Naive B cell (primary cell): ENCODE data around the gene NCKAP5. TPM values are rescaled to one million over a fixed set of nuclear protein-coding genes. Genes with fewer than 3 reads are reported as not detected.

Experiments used
- ATAC-seq, 2 donors: fragments of 150-1000 bp; cut with Tn5 transposase; 2 replicates each; pipeline ENCODE4 v1.10.0; 2021; ENCODE audit warnings: low read depth in 2 of 2, mild to moderate bottlenecking in 2 of 2, moderate library complexity in 2 of 2
- DNase-seq: peaks from one replicate; pipeline ENCODE4 v3.0.0; 2022
- H3K27ac Mint-ChIP-seq, 6 donors: one replicate each; pipeline ENCODE4 v1.8.0; 2020 to 2022; ENCODE audit warnings: mild to moderate bottlenecking in 6 of 6, mixed read lengths in 6 of 6, moderate library complexity in 5 of 6, inconsistent platforms in 2 of 6
- H3K27me3 Mint-ChIP-seq, 3 donors: one replicate each; pipeline ENCODE4 v1.8.0; 2021 to 2022; ENCODE audit warnings: mixed read lengths in 3 of 3, mild to moderate bottlenecking in 1 of 3
- H3K36me3 Mint-ChIP-seq, 2 donors: one replicate each; pipeline ENCODE4 v1.8.0; 2020 to 2022; ENCODE audit warnings: mixed read lengths in 2 of 2, inconsistent platforms in 1 of 2, mild to moderate bottlenecking in 1 of 2
- H3K4me1 Mint-ChIP-seq, 3 donors: one replicate each; pipeline ENCODE4 v1.8.0; 2020 to 2022; ENCODE audit warnings: mixed read lengths in 3 of 3, inconsistent platforms in 1 of 3, mild to moderate bottlenecking in 1 of 3, moderate library complexity in 1 of 3
- H3K4me3 Mint-ChIP-seq, 8 donors: one replicate each; pipeline ENCODE4 v1.8.0; 2020 to 2022; ENCODE audit warnings: mild to moderate bottlenecking in 8 of 8, mixed read lengths in 8 of 8, moderate library complexity in 8 of 8, inconsistent platforms in 2 of 8
- H3K9me3 Mint-ChIP-seq, 7 donors: one replicate each; pipeline ENCODE4 v1.8.0; 2020 to 2022; ENCODE audit warnings: mixed read lengths in 7 of 7, mild to moderate bottlenecking in 5 of 7, inconsistent platforms in 2 of 7, moderate library complexity in 1 of 7
- polyA plus RNA-seq, 6 donors: library from polyadenylated mRNA; unstranded; fragments of 300-500 nt; fragmentation: Illumina TruSeq; gene quantifications; one replicate each; pipeline ENCODE4 v1.2.3, GENCODE V29; 2021; ENCODE audit warnings: low read depth in 6 of 6

Gene NCKAP5
- polyA plus RNA-seq, 6 donors from 2014 or later = 0.10 to 0.21 TPM; not detected in 4

DNA sequence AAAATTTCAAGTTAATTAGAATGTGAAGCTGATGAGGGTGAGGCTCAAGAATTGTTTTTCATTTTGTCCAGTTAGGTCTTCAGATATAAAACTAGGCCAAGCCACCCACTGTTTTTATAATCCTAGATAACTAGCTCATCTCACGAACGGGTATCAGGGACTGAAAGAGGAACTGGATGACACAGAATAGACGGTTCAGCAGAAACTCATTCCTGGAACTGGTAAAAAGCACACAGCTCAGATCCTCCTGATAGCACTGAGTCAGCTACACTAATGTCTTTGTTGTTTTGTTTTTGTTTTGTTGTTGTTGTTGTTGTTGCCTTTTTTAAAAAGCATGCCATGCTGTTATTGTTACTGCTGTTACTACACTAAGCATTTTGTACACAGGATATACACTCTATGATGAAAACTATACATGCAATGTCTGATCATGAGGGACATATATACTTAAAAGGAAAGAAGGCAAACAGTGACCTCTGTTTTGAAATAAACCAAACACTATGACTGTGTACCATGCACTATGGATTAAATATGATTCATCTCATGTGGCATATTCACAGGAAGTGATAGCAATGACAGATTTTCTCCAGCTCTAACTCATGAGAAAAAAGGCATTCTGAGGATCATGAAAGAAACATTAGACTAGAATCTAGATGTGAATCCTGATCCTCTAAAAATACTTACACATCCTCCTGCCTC is 437.6 kb downstream of the NCKAP5 start:
- Mint-ChIP-seq H3K27ac (no peak overlapping the region), H3K9me3 (peaks cover 0 to 6% (median 4%) of the 10 kb centered on the region in 7 donors), H3K4me3 (no peak overlapping the region), H3K27me3 (no peaks in the 10 kb centered on the region), H3K36me3 (no peaks in the 10 kb centered on the region), H3K4me1 (no peaks in the 10 kb centered on the region)
- DNase-seq (no peak), ATAC-seq (no peak)

GRCh38 chr2:133124446-133124845 is 443.8 kb downstream of the NCKAP5 start:
- no peaks in the 10 kb centered on the region for H3K36me3 Mint-ChIP-seq
- ATAC-seq = no peak
- peaks cover 0 to 4% (median 0%) of the 10 kb centered on the region in 7 donors for H3K9me3 Mint-ChIP-seq
- no peaks in the 10 kb centered on the region for H3K27me3 Mint-ChIP-seq
- no peak overlapping the region for H3K27ac Mint-ChIP-seq
- H3K4me1 Mint-ChIP-seq = no peaks in the 10 kb centered on the region
- DNase-seq = no peak
- no peak overlapping the region for H3K4me3 Mint-ChIP-seq

GRCh38 chr2:133123904-133124303 is 444.4 kb downstream of the NCKAP5 start:
- H3K4me1 Mint-ChIP-seq = no peaks in the 10 kb centered on the region
- no peak overlapping the region for H3K27ac Mint-ChIP-seq
- H3K36me3 Mint-ChIP-seq = no peaks in the 10 kb centered on the region
- no peaks in the 10 kb centered on the region for H3K27me3 Mint-ChIP-seq
- peaks cover 0 to 2% (median 0%) of the 10 kb centered on the region in 7 donors for H3K9me3 Mint-ChIP-seq
- DNase-seq (no peak), ATAC-seq (no peak)
- H3K4me3 Mint-ChIP-seq = no peak overlapping the region

GRCh38 chr2:133123393-133123792 is 444.9 kb downstream of the NCKAP5 start:
- Mint-ChIP-seq H3K4me1 (no peaks in the 10 kb centered on the region), H3K27ac (no peak overlapping the region), H3K4me3 (no peak overlapping the region), H3K36me3 (no peaks in the 10 kb centered on the region), H3K27me3 (no peaks in the 10 kb centered on the region), H3K9me3 (peaks cover 0 to 2% (median 0%) of the 10 kb centered on the region in 7 donors)
- ATAC-seq = no peak
- DNase-seq = no peak

GRCh38 chr2:133122529-133122928 is 445.7 kb downstream of the NCKAP5 start:
- peaks cover 0 to 5% (median 0%) of the 10 kb centered on the region in 7 donors for H3K9me3 Mint-ChIP-seq
- no peaks in the 10 kb centered on the region for H3K4me1 Mint-ChIP-seq
- no peak overlapping the region for H3K27ac Mint-ChIP-seq
- no peaks in the 10 kb centered on the region for H3K36me3 Mint-ChIP-seq
- ATAC-seq = no peak
- no peak for DNase-seq
- H3K27me3 Mint-ChIP-seq = no peaks in the 10 kb centered on the region
- H3K4me3 Mint-ChIP-seq = no peak overlapping the region

- ATAC-seq = no peak
- no peak for DNase-seq
- no peaks in the 10 kb centered on the region for H3K36me3 Mint-ChIP-seq
- H3K27ac Mint-ChIP-seq = no peak overlapping the region
- H3K4me1 Mint-ChIP-seq = no peaks in the 10 kb centered on the region
- no peak overlapping the region for H3K4me3 Mint-ChIP-seq
- peaks cover 0 to 5% (median 0%) of the 10 kb centered on the region in 7 donors for H3K9me3 Mint-ChIP-seq
- H3K27me3 Mint-ChIP-seq = no peaks in the 10 kb centered on the region
These were observed 448.0 kb downstream of the NCKAP5 start for GRCh38 chr2:133120310-133120709.

- Mint-ChIP-seq H3K4me3 (no peak overlapping the region), H3K9me3 (peaks cover 0 to 5% (median 1%) of the 10 kb centered on the region in 7 donors), H3K4me1 (no peaks in the 10 kb centered on the region), H3K36me3 (no peaks in the 10 kb centered on the region), H3K27ac (peak overlapping the region in 1 of 6 donors; percentile 2), H3K27me3 (no peaks in the 10 kb centered on the region)
- no peak for DNase-seq
- no peak for ATAC-seq
These were observed 458.1 kb downstream of the NCKAP5 start for GRCh38 chr2:133110201-133110600.

- DNase-seq (no peak), ATAC-seq (no peak)
- peaks cover 0 to 8% (median 1%) of the 10 kb centered on the region in 7 donors for H3K9me3 Mint-ChIP-seq
- H3K27ac Mint-ChIP-seq = no peak overlapping the region
- H3K4me3 Mint-ChIP-seq = no peak overlapping the region
- H3K27me3 Mint-ChIP-seq = no peaks in the 10 kb centered on the region
- no peaks in the 10 kb centered on the region for H3K4me1 Mint-ChIP-seq
- no peaks in the 10 kb centered on the region for H3K36me3 Mint-ChIP-seq
These were observed 458.5 kb downstream of the NCKAP5 start for GRCh38 chr2:133109772-133110171.

DNA sequence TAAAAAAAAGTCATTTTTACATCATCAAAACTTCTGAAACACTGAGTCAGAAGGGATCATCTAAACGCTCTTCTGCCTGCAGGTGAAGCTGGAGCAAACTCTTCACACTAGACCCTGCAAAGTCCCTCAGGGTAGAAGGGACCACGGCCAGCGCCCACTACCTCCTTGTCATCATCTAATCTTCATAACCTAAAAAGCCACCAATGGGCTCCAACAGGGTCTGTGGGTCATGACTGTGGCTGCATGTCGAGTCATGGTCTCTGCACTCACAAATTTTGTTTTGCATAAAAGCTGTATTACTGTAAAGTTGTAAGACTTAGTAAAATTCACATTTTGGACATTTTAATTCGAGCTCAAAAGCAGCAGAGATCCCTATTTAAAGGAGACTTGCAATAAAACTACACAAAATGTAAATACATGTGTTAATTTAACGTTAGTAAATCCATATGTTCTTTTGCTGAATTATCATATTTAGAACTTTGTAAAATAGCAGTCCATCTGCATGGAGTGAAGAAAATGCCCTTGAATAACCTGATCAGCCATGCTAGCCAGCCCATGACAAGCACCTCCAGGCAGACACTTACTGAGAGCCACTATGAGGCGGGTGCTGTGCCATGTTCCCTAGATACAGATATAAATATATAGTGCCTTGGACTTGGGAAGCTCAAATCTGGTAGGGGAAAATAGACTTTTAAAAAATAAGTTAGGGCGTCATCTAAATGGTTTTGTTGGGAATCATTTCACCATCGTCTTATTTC is 461.0 kb downstream of the NCKAP5 start:
- Mint-ChIP-seq H3K27ac (no peak overlapping the region), H3K36me3 (no peaks in the 10 kb centered on the region), H3K4me1 (no peaks in the 10 kb centered on the region), H3K27me3 (no peaks in the 10 kb centered on the region), H3K4me3 (no peak overlapping the region), H3K9me3 (peaks cover 0 to 11% (median 2%) of the 10 kb centered on the region in 7 donors)
- ATAC-seq = no peak
- no peak for DNase-seq

DNA sequence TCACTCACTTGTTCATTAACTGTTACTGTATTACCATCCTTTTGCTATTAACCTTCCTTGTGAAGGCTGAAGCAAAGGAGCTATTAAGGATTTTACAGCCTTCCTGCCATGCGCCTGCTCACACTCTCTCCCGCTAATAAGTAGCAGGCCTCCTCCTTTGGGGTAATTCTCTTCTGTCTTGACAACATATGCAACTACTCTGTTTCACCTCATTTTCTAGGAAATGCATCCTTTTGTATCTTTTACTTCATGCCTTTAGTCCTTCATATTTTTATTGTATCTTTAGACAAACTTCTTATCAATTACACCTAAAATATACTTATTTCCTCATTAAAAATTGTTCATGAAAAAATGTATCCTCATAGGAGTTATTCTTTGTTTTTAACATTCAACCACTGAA is 463.4 kb downstream of the NCKAP5 start:
- ATAC-seq (no peak), DNase-seq (no peak)
- H3K27ac Mint-ChIP-seq = no peak overlapping the region
- H3K27me3 Mint-ChIP-seq = no peaks in the 10 kb centered on the region
- peaks cover 0 to 9% (median 3%) of the 10 kb centered on the region in 7 donors for H3K9me3 Mint-ChIP-seq
- H3K36me3 Mint-ChIP-seq = no peaks in the 10 kb centered on the region
- no peaks in the 10 kb centered on the region for H3K4me1 Mint-ChIP-seq
- H3K4me3 Mint-ChIP-seq = no peak overlapping the region

DNA sequence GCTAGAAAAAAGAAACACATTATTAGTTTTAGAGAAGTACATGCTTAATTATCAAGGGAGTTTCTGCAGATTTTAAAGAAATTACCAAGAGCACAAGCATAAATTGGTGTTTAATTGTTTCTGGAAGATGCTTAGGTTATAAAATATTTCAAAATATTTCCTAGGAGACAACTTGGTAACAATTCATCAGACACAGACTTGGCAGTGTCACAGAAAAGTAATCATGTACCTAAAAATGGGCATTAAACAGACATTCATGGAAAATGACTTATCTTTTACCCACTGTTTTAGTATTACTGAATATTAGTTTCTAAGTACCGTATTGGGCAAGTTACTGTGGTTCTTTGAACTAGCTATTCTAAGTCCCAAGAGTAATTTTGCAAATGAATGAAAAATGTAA is 469.5 kb downstream of the NCKAP5 start:
- H3K36me3 Mint-ChIP-seq = no peaks in the 10 kb centered on the region
- ATAC-seq (no peak), DNase-seq (no peak)
- H3K27ac Mint-ChIP-seq = no peak overlapping the region
- H3K4me3 Mint-ChIP-seq = no peak overlapping the region
- no peaks in the 10 kb centered on the region for H3K4me1 Mint-ChIP-seq
- H3K9me3 Mint-ChIP-seq = peaks cover 0 to 18% (median 3%) of the 10 kb centered on the region in 7 donors
- H3K27me3 Mint-ChIP-seq = no peaks in the 10 kb centered on the region

GRCh38 chr2:133097666-133098065 is 470.6 kb downstream of the NCKAP5 start:
- Mint-ChIP-seq H3K4me1 (no peaks in the 10 kb centered on the region), H3K4me3 (no peak overlapping the region), H3K27ac (no peak overlapping the region), H3K9me3 (peaks cover 0 to 18% (median 3%) of the 10 kb centered on the region in 7 donors), H3K36me3 (no peaks in the 10 kb centered on the region), H3K27me3 (no peaks in the 10 kb centered on the region)
- ATAC-seq (no peak), DNase-seq (no peak)

DNA sequence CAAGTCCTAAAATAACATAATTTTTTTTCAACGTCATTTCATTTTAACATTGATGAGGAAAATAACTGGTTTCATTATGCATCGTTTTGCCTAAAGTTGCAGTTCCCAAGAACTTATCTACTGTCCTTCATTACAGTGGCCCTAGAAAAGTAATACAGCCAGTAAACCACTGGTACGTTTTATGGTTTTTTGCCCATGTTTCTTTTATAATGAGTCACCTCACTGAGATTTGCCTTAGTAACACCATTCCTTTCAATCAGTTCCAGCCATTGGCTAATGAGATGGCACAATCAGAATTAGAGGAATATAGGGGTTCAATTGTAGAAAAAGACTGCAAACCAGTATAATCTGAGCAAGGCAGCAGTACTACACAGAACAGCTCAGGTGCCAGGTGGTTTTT is 475.7 kb downstream of the NCKAP5 start:
- no peak for ATAC-seq
- no peak overlapping the region for H3K27ac Mint-ChIP-seq
- H3K36me3 Mint-ChIP-seq = no peaks in the 10 kb centered on the region
- H3K27me3 Mint-ChIP-seq = no peaks in the 10 kb centered on the region
- H3K4me1 Mint-ChIP-seq = no peaks in the 10 kb centered on the region
- no peak overlapping the region for H3K4me3 Mint-ChIP-seq
- peaks cover 0 to 7% (median 3%) of the 10 kb centered on the region in 7 donors for H3K9me3 Mint-ChIP-seq
- no peak for DNase-seq

GRCh38 chr2:133090358-133090757 is 477.9 kb downstream of the NCKAP5 start:
- H3K4me1 Mint-ChIP-seq = no peaks in the 10 kb centered on the region
- H3K9me3 Mint-ChIP-seq = peaks cover 0 to 7% (median 0%) of the 10 kb centered on the region in 7 donors
- ATAC-seq (no peak), DNase-seq (no peak)
- H3K36me3 Mint-ChIP-seq = no peaks in the 10 kb centered on the region
- H3K27me3 Mint-ChIP-seq = no peaks in the 10 kb centered on the region
- no peak overlapping the region for H3K27ac Mint-ChIP-seq
- H3K4me3 Mint-ChIP-seq = no peak overlapping the region
